ENCODE measurements around the gene RBFOX1.

The RBFOX1 gene

GRCh38 chr16:7515543-7515942 lies 182.9 kb downstream of the RBFOX1 start:
- Histone ChIP-seq H3K9me3 (no peaks in the 10 kb centered on the region), H3K4me1 (ENCODE audit: control insufficient read depth in 1 of 2, insufficient read depth in 1 of 2, low read depth in 1 of 2, low read length in 1 of 2) (no peaks in the 10 kb centered on the region), H3K4me3 (ENCODE audit: low read depth in 1 of 2, low read length in 1 of 2) (no peak overlapping the region), H3K36me3 (no peaks in the 10 kb centered on the region), H3K27me3 (no peaks in the 10 kb centered on the region), H3K27ac (no peak overlapping the region)
- no peak for TF ChIP-seq CTCF (IDR thresholded peaks at IDR 0.05)

- TF ChIP-seq CTCF (IDR thresholded peaks at IDR 0.05) = no peak
These were observed 184.9 kb downstream of the RBFOX1 start for GRCh38 chr16:7517496-7517895.

GRCh38 chr16:7518158-7518557 lies 185.5 kb downstream of the RBFOX1 start:
- no peak overlapping the region for H3K4me3 ChIP-seq (ENCODE audit: low read depth in 1 of 2, low read length in 1 of 2)
- no peak overlapping the region for H3K27ac ChIP-seq
- H3K27me3 ChIP-seq = no peaks in the 10 kb centered on the region
- no peaks in the 10 kb centered on the region for H3K36me3 ChIP-seq
- H3K9me3 ChIP-seq = no peaks in the 10 kb centered on the region
- H3K4me1 ChIP-seq (ENCODE audit: control insufficient read depth in 1 of 2, insufficient read depth in 1 of 2, low read depth in 1 of 2, low read length in 1 of 2) = no peaks in the 10 kb centered on the region
- no peak for TF ChIP-seq CTCF (IDR thresholded peaks at IDR 0.05)

More at GRCh38 chr16:7517496-7517895, 184.9 kb downstream of the RBFOX1 start:
- H3K36me3 ChIP-seq = no peaks in the 10 kb centered on the region
- H3K27ac ChIP-seq = no peak overlapping the region
- H3K4me3 ChIP-seq (ENCODE audit: low read depth in 1 of 2, low read length in 1 of 2) = no peak overlapping the region
- H3K9me3 ChIP-seq = no peaks in the 10 kb centered on the region
- H3K27me3 ChIP-seq = no peaks in the 10 kb centered on the region
- no peaks in the 10 kb centered on the region for H3K4me1 ChIP-seq (ENCODE audit: control insufficient read depth in 1 of 2, insufficient read depth in 1 of 2, low read depth in 1 of 2, low read length in 1 of 2)

GRCh38 chr16:7521834-7522233 lies 189.2 kb downstream of the RBFOX1 start:
- Histone ChIP-seq H3K4me3 (ENCODE audit: low read depth in 1 of 2, low read length in 1 of 2) (no peak overlapping the region), H3K27ac (no peak overlapping the region), H3K36me3 (no peaks in the 10 kb centered on the region), H3K27me3 (no peaks in the 10 kb centered on the region), H3K4me1 (ENCODE audit: control insufficient read depth in 1 of 2, insufficient read depth in 1 of 2, low read depth in 1 of 2, low read length in 1 of 2) (no peaks in the 10 kb centered on the region), H3K9me3 (no peaks in the 10 kb centered on the region)
- no peak for TF ChIP-seq CTCF (IDR thresholded peaks at IDR 0.05)

GRCh38 chr16:7524419-7524818 lies 191.8 kb downstream of the RBFOX1 start:
- no peak overlapping the region for H3K27ac ChIP-seq
- no peaks in the 10 kb centered on the region for H3K36me3 ChIP-seq
- H3K9me3 ChIP-seq = no peaks in the 10 kb centered on the region
- no peak overlapping the region for H3K4me3 ChIP-seq (ENCODE audit: low read depth in 1 of 2, low read length in 1 of 2)
- H3K27me3 ChIP-seq = no peaks in the 10 kb centered on the region
- H3K4me1 ChIP-seq (ENCODE audit: control insufficient read depth in 1 of 2, insufficient read depth in 1 of 2, low read depth in 1 of 2, low read length in 1 of 2) = no peaks in the 10 kb centered on the region
- TF ChIP-seq CTCF (IDR thresholded peaks at IDR 0.05) = no peak

GRCh38 chr16:7526736-7527135 lies 194.1 kb downstream of the RBFOX1 start:
- Histone ChIP-seq H3K4me3 (ENCODE audit: low read depth in 1 of 2, low read length in 1 of 2) (no peak overlapping the region), H3K27me3 (no peaks in the 10 kb centered on the region), H3K4me1 (ENCODE audit: control insufficient read depth in 1 of 2, insufficient read depth in 1 of 2, low read depth in 1 of 2, low read length in 1 of 2) (no peaks in the 10 kb centered on the region), H3K9me3 (no peaks in the 10 kb centered on the region), H3K27ac (no peak overlapping the region), H3K36me3 (no peaks in the 10 kb centered on the region)
- no peak for TF ChIP-seq CTCF (IDR thresholded peaks at IDR 0.05)

All from neutrophil (primary cell).